GM12892 (cell line): Measurements from ENCODE around the gene MKRN2.
"Not testable (repeated sequence)": the region's sequence is repeated elsewhere in the genome, so short reads cannot be mapped to it uniquely, and the experiment has no call there.

Source experiments
- DNase-seq: peaks from one replicate; pipeline ENCODE4 v3.0.0; 2011; ENCODE audit not compliant: insufficient read length
- FAIRE-seq: peaks from 2 replicates; lab custom pipeline; 2011; peaks lifted over from hg19 to GRCh38; lab: Jason Lieb, UNC
- POLR2A ChIP-seq: IDR thresholded peaks from 2 replicates; pipeline ENCODE4 v1.6.1; 2011; ENCODE audit warnings: low read depth, low read length, control low read depth
- POLR2AphosphoS5 ChIP-seq: IDR thresholded peaks from 2 replicates; pipeline ENCODE4 v1.6.1; 2011; ENCODE audit warnings: low read depth, low read length, control low read depth
- TAF1 ChIP-seq: IDR thresholded peaks from 2 replicates; pipeline ENCODE4 v1.6.1; 2011; ENCODE audit warnings: low read depth, mild to moderate bottlenecking, control low read depth, low read length, borderline replicate concordance

MKRN2 gene

DNA sequence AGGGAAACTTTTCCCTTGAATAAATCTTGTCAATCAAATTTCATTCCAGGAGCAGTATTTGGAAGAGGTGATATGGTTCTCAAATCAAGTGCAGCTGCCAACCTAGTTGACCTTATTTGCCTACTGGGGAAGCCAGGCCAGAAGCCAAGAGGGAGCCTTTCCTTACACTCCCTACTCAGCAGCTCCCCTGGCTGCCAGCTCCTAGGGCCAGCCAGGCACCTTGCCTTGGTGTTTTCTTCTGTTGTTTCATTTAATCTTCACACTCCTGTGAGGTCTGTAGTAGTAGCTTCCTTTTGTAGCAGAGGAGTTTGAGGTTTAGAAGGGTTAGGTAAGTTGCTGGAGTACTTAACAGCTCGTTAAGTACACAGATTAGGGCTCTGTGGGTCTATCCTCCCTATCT lies 34.2 kb upstream of the MKRN2 start:
- DNase-seq (no peak), FAIRE-seq (no peak)
- TF ChIP-seq POLR2AphosphoS5 (no peak), TAF1 (no peak), POLR2A (no peak)

DNA sequence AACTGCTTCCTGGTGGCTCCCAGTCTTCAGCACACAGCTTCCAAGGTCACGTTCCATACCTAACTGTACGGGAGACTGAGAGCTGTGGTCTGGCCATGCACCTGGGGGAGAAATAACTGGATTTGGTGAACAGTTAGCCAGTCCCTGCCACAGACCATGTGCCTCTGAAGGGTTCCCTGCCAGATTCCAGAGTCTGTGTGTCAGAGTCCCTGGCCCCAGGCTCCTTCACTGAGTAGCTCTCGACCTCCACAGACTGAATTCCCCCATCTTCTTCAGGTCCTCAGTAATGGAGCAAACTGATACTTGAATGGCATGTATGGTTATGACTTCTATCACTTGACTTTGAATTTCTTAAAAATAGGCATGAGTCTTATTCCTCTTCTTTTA lies 29.1 kb upstream of the MKRN2 start:
- TF ChIP-seq TAF1, result no peak
- TF ChIP-seq POLR2A, result no peak
- TF ChIP-seq POLR2AphosphoS5, result no peak
- no peak for DNase-seq
- no peak for FAIRE-seq

DNA sequence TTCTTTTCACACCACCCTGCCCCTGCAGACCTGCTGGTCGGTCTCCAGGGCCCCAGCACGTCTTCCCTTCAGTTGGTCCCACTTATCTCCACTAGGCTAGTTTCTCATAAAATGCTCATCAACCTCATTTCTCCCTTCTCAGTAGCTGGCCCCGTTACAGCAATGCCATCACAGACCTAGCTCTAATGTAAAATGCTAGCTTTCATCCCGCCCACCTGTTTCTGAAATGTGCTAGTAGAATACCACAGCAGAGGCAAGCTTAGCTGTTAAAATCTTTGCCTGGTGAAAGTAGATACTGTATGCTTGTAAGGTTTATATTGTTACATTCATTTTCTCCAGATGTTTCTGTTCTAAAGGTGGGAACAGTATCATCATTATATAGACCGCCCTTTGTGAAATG lies 24.7 kb upstream of the MKRN2 start:
- no peak for TF ChIP-seq POLR2A
- TF ChIP-seq TAF1, result no peak
- TF ChIP-seq POLR2AphosphoS5, result no peak
- FAIRE-seq (no peak), DNase-seq (no peak)

DNA sequence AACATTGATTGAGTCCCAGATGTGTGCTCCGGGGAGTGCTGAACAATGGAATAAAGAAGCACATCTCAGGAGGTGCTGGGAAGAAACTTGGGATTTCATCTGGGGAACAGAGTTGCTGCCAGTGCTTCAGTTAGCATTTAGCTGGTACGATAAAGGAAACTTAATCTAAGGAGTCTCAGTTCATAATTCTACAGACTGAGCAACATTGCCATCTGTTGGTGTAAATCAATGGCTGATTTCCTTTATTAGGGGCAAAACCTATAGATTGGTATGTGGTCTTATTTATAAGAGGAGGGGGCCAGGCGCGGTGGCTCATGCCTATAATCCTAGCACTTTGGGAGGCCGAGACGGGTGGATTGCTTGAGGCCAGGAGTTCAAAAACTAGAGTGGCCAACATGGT lies 20.5 kb upstream of the MKRN2 start:
- no peak for DNase-seq
- FAIRE-seq, result no peak
- no peak for TF ChIP-seq POLR2AphosphoS5
- TF ChIP-seq TAF1, result no peak
- no peak for TF ChIP-seq POLR2A

DNA sequence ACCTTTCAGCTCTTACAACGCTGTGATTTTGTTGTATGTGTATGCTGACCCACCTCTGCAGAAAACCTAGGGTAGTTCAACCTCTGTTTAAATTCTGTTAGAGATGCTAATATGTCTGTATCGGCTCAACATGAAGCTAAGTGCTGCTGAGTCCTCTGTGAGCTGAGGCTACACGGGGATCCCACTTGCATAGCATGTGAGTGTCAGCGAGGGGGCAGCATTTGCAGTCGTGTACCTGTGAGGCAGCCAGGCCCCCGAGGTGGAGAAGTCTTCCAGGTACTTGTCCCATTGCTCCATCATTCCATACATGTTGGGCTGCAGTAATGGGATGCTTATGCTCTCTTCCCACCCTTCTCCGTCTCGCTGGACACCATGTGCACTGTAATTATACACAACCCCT lies 15.3 kb upstream of the MKRN2 start:
- no peak for TF ChIP-seq POLR2A
- no peak for TF ChIP-seq POLR2AphosphoS5
- no peak for TF ChIP-seq TAF1
- FAIRE-seq, result no peak
- no peak for DNase-seq

DNA sequence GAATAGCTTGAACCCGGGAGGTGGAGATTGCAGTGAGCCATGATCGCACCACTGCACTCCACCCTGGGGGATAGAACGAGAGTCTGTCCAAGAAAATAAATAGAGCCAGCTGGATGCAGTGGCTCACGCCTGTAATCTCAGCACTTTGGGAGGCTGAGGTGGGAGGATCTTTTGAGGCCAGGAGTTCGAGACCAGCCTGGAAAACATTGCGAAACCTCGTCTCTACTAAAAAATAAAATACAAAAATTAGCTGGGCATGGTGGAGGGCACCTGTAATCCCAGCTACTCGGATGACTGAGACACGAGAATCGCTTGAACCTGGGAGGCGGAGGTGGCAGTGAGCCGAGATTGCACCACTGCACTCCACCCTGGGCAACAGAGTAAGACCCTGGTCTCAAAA lies 13.4 kb upstream of the MKRN2 start:
- FAIRE-seq, DNase-seq: not testable (repeated sequence)

DNA sequence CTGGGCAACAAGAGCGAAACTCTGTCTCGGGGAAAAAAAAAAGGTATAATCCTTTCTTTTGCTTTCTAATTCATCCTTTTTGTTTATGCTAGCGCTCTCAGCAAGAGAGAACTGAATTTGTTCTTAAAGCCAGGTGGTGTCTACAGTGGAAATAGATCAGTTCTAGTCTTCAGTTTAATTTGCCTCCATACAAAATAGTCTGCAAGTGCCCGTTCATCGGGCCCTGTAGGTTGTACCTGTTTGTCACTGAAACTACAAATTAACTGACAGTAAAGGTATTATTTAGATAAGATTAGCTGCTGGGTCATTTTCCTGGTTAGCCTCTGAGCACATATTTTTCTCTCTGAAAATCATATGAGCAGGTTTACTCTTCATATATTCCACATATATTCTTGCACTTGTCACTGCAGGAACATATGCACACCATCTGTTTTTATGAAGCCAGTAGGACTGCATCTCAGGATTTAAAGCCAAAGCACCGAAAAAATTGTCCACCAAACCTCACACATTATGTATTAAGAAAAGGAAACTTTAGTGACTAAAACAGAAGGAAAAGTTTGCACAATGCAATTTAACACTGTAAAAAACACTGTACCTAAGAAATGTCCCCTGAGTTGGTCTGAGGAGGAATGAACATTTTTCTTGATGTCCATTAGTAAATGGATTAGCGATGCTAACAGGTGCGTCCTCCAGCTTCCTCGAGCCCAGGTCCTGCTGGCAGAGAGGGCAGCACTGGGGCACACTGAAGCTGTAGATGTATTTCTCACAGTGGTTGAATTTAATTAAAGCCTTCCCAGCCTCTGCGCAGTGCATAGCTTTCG lies 12.0 kb upstream of the MKRN2 start:
- FAIRE-seq, result no peak
- TF ChIP-seq POLR2AphosphoS5 (no peak), TAF1 (no peak)

DNA sequence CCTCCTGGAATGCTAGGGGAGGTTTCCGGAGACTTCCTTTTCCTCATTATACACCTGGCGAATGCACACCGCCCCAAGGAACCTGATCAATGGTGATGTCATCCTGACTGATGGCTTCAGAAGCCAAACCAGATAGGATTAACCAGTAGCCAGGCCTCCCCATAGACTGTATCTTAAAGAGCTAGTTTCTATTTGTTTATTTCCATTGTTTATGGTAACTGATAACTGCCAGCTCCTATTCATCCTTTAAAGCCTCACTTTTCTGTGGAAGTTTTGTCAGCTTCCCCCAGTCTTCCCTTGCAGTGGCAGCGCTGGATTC lies 11.5 kb upstream of the MKRN2 start, which contains the start of gene MKRN2OS:
Gene MKRN2OS, minus strand, starts transcription at position 27 of the 319 bp plus-strand sequence. CDS start 35 bp downstream, outside the sequence.
- no peak for DNase-seq
- TF ChIP-seq POLR2AphosphoS5, result no peak
- TF ChIP-seq POLR2A, result no peak
- no peak for TF ChIP-seq TAF1
- no peak for FAIRE-seq

More for the DNA sequence above, 12.0 kb upstream of the MKRN2 start:
- no peak for DNase-seq

DNA sequence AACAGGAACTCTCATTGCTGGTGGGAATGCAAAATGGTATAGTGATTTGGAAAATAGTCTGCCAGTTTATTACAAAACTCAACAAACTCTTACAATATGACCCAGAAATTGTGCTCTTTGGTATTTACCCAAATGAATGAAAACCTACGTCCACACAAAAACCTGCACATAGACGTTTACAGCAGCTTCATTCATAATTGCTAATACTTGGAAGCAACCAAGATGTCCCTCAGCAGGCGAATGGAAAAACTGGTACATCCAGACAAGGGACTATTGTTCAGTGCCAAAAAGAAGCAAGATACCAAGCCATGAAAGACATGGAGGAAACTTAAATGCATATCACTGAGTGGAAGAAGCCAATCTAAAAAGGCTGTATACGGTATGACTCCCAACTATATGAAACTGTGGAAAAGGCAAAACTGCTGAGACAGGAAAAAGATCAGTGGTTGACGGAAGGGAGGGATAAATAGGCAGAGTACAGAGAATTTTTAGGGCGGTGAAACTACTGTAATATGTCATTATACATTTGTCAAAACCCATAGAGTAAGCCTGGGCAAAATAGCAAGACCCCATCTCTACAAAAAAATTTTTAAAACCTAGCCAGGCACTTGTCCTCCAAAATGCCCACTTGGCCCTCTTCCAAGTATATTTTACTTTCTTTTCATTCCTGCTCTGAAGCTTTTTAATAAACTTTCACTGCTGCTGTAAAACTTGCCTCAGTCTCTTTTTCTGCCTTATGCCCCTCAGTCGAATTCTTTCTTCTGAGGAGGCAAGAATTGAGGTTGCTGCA lies 6.7 kb upstream of the MKRN2 start:
- no peak for DNase-seq
- no peak for TF ChIP-seq TAF1
- no peak for TF ChIP-seq POLR2A
- TF ChIP-seq POLR2AphosphoS5, result no peak
- no peak for FAIRE-seq

DNA sequence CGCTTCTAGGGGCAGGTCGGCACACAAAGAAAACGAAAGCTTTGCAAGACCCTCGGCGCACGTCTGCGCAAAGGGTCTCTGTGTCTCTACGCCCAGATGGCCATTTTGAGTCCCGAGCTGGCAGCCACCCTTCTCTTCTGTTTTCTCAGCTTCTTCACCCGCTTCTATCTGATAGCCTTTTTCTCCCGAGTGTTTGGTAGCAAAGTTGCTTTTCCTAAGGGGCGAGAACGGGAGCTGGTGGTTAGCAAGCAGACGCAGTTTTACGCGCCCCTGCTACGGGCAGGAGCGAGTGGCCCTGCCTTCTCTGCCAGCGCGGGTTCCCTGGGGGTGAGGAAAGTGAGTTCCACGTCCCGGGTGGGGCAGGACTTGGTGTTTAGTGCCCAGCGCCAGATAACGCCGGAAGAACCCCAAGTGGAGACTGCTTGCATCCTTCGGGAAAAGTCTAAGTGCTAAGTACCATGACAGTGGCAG lies 2.9 kb upstream of the MKRN2 start:
- TF ChIP-seq TAF1 (peak; percentile 41; the same call in 1 of the 2 replicates), POLR2A (no peak), POLR2AphosphoS5 (no peak)
- peak; percentile 38 for FAIRE-seq
- no peak for DNase-seq

DNA sequence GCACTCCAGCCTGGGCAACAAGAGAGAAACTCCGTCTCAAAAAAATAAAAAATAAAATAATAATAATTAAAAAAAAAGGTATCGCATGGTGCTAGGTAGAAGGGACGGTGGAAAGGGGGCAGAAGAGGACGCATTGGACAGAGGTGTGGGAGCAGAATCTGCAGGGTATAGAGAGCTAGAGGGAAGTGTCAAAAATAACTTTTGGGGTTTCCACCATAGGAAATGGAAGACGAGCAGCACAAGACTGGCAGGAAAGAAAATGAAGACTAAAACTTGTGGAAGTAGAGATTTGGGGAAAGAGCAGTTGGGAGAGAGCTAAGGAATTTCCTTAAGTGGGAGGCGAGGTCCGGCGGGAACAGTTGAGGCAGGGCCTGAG lies 585 bp upstream of the MKRN2 start:
- no peak for DNase-seq
- TF ChIP-seq TAF1 (no peak), POLR2AphosphoS5 (no peak), POLR2A (no peak)
- FAIRE-seq, result no peak

DNA sequence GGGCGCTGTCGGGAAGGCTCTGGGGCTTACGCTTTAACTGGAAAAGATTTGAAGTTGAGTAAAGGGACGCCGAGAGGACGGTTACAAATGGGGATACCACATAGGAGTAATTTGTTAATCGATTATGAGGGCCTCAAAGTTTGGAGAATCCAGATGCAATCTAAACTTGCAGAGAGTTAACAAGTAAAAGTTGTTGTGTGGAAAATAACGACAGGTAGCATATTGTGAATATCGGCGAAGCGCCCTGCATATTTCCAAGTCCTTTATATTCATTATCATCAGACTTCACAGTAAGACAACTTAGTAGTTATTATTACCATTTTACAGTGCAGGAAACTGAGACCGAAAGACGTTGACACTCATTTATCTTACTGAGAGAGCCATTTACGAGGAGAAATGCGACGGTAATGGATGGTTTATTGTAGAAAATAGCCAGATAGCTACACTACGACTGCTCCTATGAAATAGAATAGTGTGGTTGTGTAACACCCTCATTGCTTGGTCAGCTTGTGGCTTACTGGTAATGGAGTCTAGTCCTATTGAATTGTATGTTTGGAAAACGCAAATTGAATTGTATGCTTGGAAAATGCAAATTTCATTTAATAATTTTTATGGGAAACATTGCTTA lies 700 bp downstream of the MKRN2 start:
- TF ChIP-seq TAF1, result no peak
- no peak for TF ChIP-seq POLR2AphosphoS5
- no peak for TF ChIP-seq POLR2A
- peak; percentile 69 for FAIRE-seq
- DNase-seq, result no peak
